GM19372 (cell line): ENCODE results near the gene WNT3A.

ENCODE experiments used
- ATAC-seq: cut with Tn5 transposase; IDR thresholded peaks from one replicate; pipeline ENCODE4 v1.9.1; 2021; ENCODE audit warnings: mild to moderate bottlenecking, low read depth, moderate library complexity; ENCODE audit not compliant: unreplicated experiment

Gene WNT3A

GRCh38 chr1:228065543-228066347 is 58.9 kb downstream of the WNT3A start:
- ATAC-seq, result no peak

- ATAC-seq, result no peak
These were observed 59.6 kb downstream of the WNT3A start for GRCh38 chr1:228066416-228066815.

- no peak for ATAC-seq
These were observed 60.3 kb downstream of the WNT3A start for GRCh38 chr1:228066891-228067654.

- ATAC-seq, result no peak
These were observed 61.6 kb downstream of the WNT3A start for GRCh38 chr1:228068359-228068758.

- ATAC-seq, result no peak
These were observed 63.4 kb downstream of the WNT3A start for GRCh38 chr1:228070173-228070572.

GRCh38 chr1:228070851-228071250 is 64.1 kb downstream of the WNT3A start:
- no peak for ATAC-seq

GRCh38 chr1:228071839-228072657 is 65.2 kb downstream of the WNT3A start:
- ATAC-seq, result no peak

- ATAC-seq, result no peak
These were observed 65.9 kb downstream of the WNT3A start for GRCh38 chr1:228072658-228073043.

- ATAC-seq, result no peak
These were observed 66.5 kb downstream of the WNT3A start for GRCh38 chr1:228073061-228073856.

- ATAC-seq, result no peak
These were observed 67.2 kb downstream of the WNT3A start for GRCh38 chr1:228073857-228074545.

GRCh38 chr1:228074954-228075730 is 68.3 kb downstream of the WNT3A start:
- no peak for ATAC-seq

- ATAC-seq, result no peak
These were observed 69.0 kb downstream of the WNT3A start for GRCh38 chr1:228075801-228076271.

GRCh38 chr1:228076796-228077430 is 70.1 kb downstream of the WNT3A start:
- ATAC-seq, result no peak

GRCh38 chr1:228077565-228078330 is 71.0 kb downstream of the WNT3A start:
- ATAC-seq, result no peak

- no peak for ATAC-seq
These were observed 72.2 kb downstream of the WNT3A start for GRCh38 chr1:228079013-228079412.

- no peak for ATAC-seq
These were observed 72.9 kb downstream of the WNT3A start for GRCh38 chr1:228079601-228080263.

- ATAC-seq, result no peak
These were observed 74.3 kb downstream of the WNT3A start for GRCh38 chr1:228081144-228081543.
